HepG2 (cell line): ENCODE measurements around the gene MIA3. TPM values are rescaled to one million over a fixed set of nuclear protein-coding genes. Genes with fewer than 3 reads are reported as not detected.

Experiments
- BRCA1 ChIP-seq: sonication (generic); formaldehyde crosslinking; IDR thresholded peaks from 2 replicates; pipeline ENCODE4 v1.4.0; 2020; ENCODE audit warnings: missing genetic modification reagents
- KDM1A ChIP-seq: IDR thresholded peaks from 2 replicates; pipeline ENCODE4 v1.6.1; 2016; ENCODE audit warnings: missing compliant biosample characterization
- NFATC3 ChIP-seq: sonication (generic); formaldehyde crosslinking; IDR thresholded peaks from 2 replicates; pipeline ENCODE4 v1.5.1; 2020; ENCODE audit warnings: mild to moderate bottlenecking, missing genetic modification reagents
- NRL ChIP-seq: sonication (generic); formaldehyde crosslinking; IDR thresholded peaks from 2 replicates; pipeline ENCODE4 v1.5.0; 2020; ENCODE audit warnings: missing genetic modification reagents, mild to moderate bottlenecking, moderate library complexity, borderline replicate concordance
- POLR2AphosphoS2 ChIP-seq: IDR thresholded peaks from 2 replicates; pipeline ENCODE4 v1.6.1; 2011; ENCODE audit warnings: low read depth, low read length, improper control_type of control experiment
- RFX1 ChIP-seq: fragments of 450-650 bp; IDR thresholded peaks from 2 replicates; pipeline ENCODE4 v1.6.1; 2017
- RNF219 ChIP-seq: sonication (generic); formaldehyde crosslinking; IDR thresholded peaks from 2 replicates; pipeline ENCODE4 v1.5.0; 2020; ENCODE audit warnings: mild to moderate bottlenecking, missing genetic modification reagents
- SNAPC2 ChIP-seq: sonication (generic); formaldehyde crosslinking; IDR thresholded peaks from 2 replicates; pipeline ENCODE4 v1.8.1; 2022; ENCODE audit warnings: mild to moderate bottlenecking, missing genetic modification reagents
- TCF12 ChIP-seq, 2 experiments: fragments of 450-650 bp in 1 of 2; sonication (generic) in 1 of 2; formaldehyde crosslinking in 1 of 2; IDR thresholded peaks; 2 replicates each; pipeline versions ENCODE4 v1.6.1 to v1.8.0; 2017 to 2022; ENCODE audit warnings: antibody characterized with exemption in 1 of 2, mild to moderate bottlenecking in 1 of 2, missing genetic modification reagents in 1 of 2, moderate library complexity in 1 of 2
- TSC22D2 ChIP-seq: sonication (generic); formaldehyde crosslinking; IDR thresholded peaks from 2 replicates; pipeline ENCODE4 v1.5.1; 2020; ENCODE audit warnings: missing genetic modification reagents, mild to moderate bottlenecking, borderline replicate concordance
- ZNF101 ChIP-seq: sonication (generic); formaldehyde crosslinking; IDR thresholded peaks from 2 replicates; pipeline ENCODE4 v1.4.0; 2020; ENCODE audit warnings: mild to moderate bottlenecking, low read depth, missing genetic modification reagents, borderline replicate concordance
- ZNF225 ChIP-seq: sonication (generic); formaldehyde crosslinking; IDR thresholded peaks from 2 replicates; pipeline ENCODE4 v1.4.0; 2020; ENCODE audit warnings: mild to moderate bottlenecking, missing genetic modification reagents
- ZNF687 ChIP-seq: sonication (generic); formaldehyde crosslinking; IDR thresholded peaks from 2 replicates; pipeline ENCODE4 v1.5.1; 2020; ENCODE audit warnings: mild to moderate bottlenecking, missing genetic modification reagents, moderate library complexity
- ZNF781 ChIP-seq: sonication (generic); formaldehyde crosslinking; IDR thresholded peaks from 2 replicates; pipeline ENCODE4 v1.5.1; 2020; ENCODE audit warnings: borderline replicate concordance, mild to moderate bottlenecking, missing genetic modification reagents; ENCODE audit errors: not compliant biosample characterization
- ZSCAN5A ChIP-seq: sonication (generic); formaldehyde crosslinking; IDR thresholded peaks from 2 replicates; pipeline ENCODE4 v1.8.0; 2022; ENCODE audit warnings: mild to moderate bottlenecking, missing genetic modification reagents, borderline replicate concordance
- polyA plus RNA-seq, 8 experiments: library from polyadenylated mRNA; depleted of rRNA in 3 of 8; stranded (reverse) in 7 of 8; unstranded in 1 of 8; fragments of >200 nt; fragmentation: Illumina TruSeq in 4 of 8; extraction: Trizol in 4 of 8; gene quantifications; 2 replicates each; pipeline versions ENCODE4 v1.2.1 to v1.2.3, GENCODE V29; 2011 to 2016; ENCODE audit warnings: low read depth in 4 of 8, missing spikeins in 1 of 8, mixed read lengths in 1 of 8; ENCODE audit not compliant: insufficient read depth in 1 of 8
- total RNA-seq, 5 experiments: library from RNA; depleted of rRNA; stranded (reverse); fragments of >200 nt; fragmentation: Illumina TruSeq; extraction: Trizol; gene quantifications; 2 replicates each; pipeline ENCODE4 v1.2.3, GENCODE V29; 2016; ENCODE audit warnings: low read depth in 1 of 5
- TF ChIP-seq, protein P1 (sequence below): sonication (generic); formaldehyde crosslinking; IDR thresholded peaks from 2 replicates; pipeline ENCODE4 v1.8.0; 2022; ENCODE audit warnings: mild to moderate bottlenecking, missing genetic modification reagents, moderate library complexity

The MIA3 gene
- total and polyA plus RNA-seq, 2 of the 13 experiments (the other 11 are each of a cell fraction or from before 2014, with no cell fraction given), result 45.6 to 48.7 TPM

GRCh38 chr1:222589462-222590302, 28.2 kb upstream of the MIA3 start, which contains the start of gene TAF1A (continued):
- TF ChIP-seq ZNF687 (peak; percentile 85), SNAPC2 (0 out of 2 replicates have a peak, but pooled peaks have one; percentile 37), NFATC3 (CRISPR knock-in tag) (no peak), RFX1 (peak; percentile 46; the same call in 1 of the 2 replicates), ZSCAN5A (CRISPR knock-in tag) (no peak), TCF12 (IDR thresholded peaks at IDR 0.05) (no peak), TCF12 (CRISPR knock-in tag; IDR thresholded peaks at IDR 0.05) (0 out of 2 replicates have a peak, but pooled peaks have one; percentile 66), ZNF225 (CRISPR knock-in tag) (no peak), KDM1A (no peak), ZNF101 (CRISPR knock-in tag) (no peak), NRL (peak; percentile 40; the same call in 1 of the 2 replicates), POLR2AphosphoS2 (no peak), BRCA1 (CRISPR knock-in tag) (0 out of 2 replicates have a peak, but pooled peaks have one; percentile 32), TSC22D2 (CRISPR knock-in tag) (no peak), RNF219 (CRISPR knock-in tag) (no peak), ZNF781 (CRISPR knock-in tag) (no peak)
- TF ChIP-seq, protein P1, sequence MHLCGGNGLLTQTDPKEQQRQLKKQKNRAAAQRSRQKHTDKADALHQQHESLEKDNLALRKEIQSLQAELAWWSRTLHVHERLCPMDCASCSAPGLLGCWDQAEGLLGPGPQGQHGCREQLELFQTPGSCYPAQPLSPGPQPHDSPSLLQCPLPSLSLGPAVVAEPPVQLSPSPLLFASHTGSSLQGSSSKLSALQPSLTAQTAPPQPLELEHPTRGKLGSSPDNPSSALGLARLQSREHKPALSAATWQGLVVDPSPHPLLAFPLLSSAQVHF (CRISPR knock-in tag), result no peak
